HG03439 (cell line): ENCODE data around the gene RTKN2.
"Not testable (repeated sequence)": the region's sequence is repeated elsewhere in the genome, so short reads cannot be mapped to it uniquely, and the experiment has no call there.

Experiments
- ATAC-seq: cut with Tn5 transposase; IDR thresholded peaks from one replicate; pipeline ENCODE4 v1.9.1; 2021; ENCODE audit warnings: mild to moderate bottlenecking, moderate library complexity; ENCODE audit not compliant: unreplicated experiment

The RTKN2 gene

DNA sequence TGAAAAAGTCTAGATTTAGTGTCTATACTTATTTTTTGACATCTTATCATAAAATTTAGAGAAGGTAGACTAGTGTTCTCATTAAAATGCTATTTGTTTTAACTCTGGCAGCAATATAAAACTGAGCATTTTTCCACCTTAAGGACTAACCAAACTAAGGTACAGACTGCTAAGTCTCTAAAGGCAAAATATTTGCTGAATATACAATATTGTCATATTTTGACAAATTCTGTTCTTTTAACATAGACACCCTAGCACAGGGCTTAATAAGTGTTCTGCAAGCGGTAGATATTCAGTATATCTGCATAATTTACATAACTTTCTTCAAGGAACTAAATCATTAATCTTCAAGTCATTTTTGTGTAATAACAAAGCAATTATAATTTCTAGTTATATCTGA, 8.6 kb downstream of the RTKN2 start:
- ATAC-seq: no peak

DNA sequence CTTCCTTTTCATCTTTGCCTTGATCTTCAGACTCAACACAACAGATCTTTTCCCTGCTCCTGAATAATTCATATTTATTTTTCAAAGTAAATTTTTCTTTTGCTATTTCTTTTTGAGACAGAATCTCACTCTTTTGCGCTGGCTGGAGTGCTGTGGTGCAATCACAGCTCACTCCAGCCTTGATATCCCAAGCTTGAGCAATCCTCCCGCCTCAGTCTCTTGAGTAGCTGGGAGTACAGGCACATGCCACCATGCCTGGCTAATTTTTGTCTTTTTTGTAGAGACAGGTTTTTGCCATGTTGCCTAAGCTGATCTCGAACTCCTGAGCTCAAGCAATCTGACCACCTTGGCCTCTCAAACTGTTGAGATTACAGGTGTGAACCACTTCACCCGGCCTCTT, 9.2 kb downstream of the RTKN2 start:
- ATAC-seq: no peak

DNA sequence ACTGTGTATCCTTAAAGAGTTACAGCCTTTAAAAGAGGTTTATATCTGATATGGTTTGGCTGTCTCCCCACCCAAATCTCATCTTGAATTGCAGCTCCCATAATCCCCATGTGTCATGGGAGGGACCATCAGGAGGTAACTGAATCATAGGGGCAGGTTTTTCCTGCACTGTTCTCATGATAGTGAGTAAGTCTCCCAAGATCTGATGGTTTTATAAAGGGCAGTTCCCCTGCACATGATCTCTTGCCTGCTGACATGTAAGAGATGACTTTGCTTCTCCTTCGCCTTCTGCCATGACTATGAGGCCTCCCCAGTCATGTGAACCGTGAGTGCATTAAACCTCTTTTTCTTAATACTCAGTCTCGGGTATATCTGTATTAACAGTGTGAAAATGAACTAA, 9.7 kb downstream of the RTKN2 start:
- no peak for ATAC-seq

DNA sequence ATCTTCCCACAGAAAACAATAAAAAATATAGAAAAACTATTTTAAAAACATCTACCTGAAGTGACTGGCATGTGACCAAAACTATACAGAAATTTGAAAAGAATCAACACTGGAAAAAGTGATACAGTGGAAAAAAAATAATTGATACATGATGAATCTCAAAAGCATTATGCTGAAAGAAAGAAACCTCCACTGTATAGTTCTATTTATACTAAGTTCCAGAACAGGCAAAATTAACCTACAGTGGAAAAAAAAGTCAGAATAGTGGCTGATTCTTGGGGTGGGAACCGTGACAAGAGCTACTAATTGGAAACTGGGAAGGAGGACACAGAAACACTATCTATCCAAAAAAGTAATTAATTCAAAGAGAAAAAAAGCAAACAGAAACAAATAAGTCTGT, 14.9 kb downstream of the RTKN2 start:
- ATAC-seq: no peak

DNA sequence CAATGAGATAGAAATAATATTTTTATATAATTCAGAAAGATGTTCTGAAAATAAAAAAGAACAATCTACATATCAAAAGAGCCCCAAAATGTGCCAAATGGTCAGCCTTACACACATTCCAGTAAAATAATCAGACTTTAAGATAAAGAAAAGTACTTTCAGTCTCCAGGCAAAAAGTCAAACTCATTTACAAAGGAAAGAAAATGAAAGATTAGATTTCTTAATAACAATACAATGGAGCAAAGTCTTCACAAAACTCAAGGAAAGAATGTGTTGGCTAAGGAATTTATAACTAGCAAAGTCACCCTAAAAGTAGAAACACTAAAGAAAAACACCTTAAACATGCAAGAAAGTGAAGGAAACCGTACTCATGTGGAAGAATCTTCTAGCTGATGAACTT, 16.6 kb downstream of the RTKN2 start:
- ATAC-seq: no peak

DNA sequence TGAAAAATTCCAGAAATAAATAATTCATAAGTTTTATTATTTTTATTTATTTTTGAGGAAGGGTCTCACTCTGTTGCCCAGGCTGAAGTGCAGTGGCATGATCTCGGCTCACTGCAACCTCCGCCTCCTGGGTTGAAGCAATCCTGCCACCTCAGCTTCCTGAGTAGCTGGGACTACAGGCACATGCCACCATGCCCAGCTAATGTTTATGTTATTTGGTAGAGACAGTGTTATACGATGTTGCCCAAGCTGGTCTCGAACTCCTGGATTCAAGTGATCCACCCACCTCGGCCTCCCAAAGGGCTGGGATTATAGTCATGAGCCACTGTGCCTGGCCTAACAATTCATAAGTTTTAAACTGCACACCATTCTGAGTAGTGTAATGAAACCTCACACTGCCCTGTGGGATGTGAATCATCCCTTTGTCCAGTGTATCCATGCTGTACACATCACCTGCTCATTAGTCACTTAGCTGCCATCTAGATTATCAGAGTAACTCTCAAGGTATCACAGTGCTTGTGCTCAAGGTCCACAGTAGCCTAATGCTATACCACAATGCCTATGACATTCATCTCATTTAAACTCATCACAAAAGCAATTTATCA, 17.9 kb downstream of the RTKN2 start:
- no peak for ATAC-seq

DNA sequence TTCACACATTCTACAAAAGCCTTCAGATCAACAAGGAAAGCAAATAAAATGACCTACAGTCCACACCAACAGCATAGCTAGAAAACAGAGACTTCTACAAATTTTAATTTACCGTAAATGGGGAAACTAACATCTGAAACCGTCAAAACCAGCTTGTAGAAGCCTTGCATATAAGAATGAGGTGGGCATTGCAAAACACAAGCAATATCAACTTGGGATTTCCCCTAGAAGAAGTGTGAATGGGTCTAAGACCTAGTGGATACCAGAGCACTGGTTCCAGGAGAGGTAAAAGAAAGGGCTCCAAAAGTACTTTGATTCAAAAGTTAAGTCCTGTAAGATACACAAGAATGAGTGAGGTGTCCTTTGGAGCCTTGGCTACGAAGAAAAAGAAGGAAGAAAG, 18.7 kb downstream of the RTKN2 start:
- ATAC-seq: no peak

DNA sequence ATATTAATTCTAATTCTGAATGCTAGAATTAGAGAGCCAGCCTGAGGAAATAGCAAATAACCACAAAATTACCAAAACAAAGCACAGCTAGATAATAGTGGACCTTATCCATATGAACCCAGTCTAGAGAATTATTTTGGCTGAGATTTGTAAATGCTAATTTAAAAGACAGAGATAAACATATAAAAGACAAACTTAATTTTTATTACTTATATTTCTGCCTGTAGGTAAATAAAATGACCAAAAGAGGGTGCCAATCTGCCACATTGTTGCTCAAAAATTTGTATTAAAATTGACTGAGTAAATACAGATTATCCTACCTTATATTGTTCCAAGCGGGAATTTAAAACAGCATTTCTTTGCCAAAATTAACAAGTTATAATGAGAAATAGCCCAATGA, 20.2 kb downstream of the RTKN2 start:
- ATAC-seq: no peak

DNA sequence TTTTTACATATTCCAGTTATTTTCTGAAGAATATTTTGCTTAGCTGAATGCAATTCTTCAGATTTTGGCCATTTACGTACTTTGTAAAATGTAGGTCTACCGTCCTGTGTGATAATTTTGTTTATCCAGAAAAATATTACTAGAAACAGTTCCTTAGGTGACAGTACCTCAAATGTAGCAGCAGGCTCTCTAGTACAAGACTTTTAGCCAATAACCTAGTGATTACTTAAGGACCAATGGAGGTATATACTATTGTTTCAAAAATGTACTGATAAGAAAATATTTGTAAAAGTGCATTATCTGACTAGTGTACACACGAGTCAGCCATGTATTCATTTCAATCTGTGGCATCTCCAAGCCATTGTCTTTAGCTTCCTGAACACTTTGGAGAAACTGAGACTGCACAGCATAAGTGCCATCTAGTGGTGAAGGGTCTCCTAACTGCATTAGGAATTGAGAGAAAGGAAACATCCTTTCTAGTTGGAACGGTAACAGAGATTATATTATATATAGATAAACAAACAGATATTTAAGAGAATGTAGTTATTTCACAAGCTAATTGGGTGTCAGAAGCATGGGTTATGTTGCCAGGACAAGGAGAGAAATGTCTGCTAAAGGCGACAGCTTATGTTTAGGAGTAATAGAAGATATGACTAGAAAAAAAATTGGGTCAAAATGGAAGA, 23.7 kb downstream of the RTKN2 start:
- ATAC-seq: peak; percentile 61

DNA sequence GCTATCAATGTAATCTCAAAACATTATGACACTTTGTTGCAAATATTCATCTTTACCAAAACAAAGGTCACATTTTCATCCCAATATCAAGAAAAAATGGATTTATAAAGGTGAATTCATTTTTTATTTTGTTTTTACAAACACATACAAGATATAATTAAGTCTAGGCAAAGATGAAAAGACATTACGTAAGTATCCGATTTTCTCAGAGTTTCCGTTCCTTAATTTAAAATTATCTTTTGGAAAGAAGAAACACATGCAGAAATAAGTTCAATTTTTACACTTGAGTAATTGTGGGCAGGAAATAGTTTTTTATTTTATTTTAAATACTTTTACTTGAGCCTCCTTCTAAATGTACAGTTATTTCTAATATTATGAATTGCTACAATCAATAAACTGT, 24.6 kb downstream of the RTKN2 start:
- ATAC-seq: no peak

DNA sequence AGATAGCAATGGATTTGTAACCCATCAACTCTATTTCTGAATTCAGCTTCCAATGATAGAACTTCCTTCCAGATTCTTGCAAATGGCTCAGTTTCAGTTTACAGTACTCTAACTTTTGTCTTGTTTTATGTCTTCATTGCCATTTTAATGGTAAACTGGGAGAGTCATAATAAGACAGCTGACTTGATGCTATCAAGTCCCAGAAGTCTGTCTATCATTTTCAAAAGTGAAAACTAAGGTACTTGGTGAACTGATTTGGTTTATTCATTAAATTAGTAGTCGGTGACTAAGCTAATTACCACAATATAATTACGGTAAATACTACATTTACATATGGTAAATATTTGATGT, 25.0 kb downstream of the RTKN2 start:
- ATAC-seq: peak; percentile 24

DNA sequence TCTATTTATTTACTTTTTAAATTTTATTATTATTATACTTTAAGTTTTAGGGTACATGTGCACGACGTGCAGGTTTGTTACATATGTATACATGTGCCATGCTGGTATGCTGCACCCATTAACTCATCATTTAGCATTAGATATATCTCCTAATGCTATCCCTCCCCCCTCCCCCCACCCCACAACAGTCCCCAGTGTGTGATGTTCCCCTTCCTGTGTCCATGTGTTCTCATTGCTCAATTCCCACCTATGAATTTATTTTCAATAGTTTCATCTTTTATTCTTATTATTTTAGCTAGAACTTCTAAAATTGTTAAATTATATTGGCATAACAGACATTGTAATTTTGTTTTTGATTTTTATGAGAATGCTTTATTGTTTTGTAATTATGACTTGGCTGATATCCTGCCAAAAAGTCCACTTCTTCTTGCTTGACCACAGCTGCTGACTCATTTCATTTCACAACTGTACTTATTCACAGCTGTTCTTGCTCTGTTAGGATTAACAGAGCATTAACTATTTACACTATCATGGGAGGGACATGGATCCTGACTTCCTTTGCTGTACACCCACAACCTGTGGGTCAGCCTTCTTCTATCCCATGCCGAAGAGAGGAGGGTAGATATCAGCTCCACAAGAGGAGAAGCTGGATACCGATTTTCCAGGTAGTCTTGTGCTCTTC, 25.5 kb downstream of the RTKN2 start:
- ATAC-seq: peak; percentile 80

DNA sequence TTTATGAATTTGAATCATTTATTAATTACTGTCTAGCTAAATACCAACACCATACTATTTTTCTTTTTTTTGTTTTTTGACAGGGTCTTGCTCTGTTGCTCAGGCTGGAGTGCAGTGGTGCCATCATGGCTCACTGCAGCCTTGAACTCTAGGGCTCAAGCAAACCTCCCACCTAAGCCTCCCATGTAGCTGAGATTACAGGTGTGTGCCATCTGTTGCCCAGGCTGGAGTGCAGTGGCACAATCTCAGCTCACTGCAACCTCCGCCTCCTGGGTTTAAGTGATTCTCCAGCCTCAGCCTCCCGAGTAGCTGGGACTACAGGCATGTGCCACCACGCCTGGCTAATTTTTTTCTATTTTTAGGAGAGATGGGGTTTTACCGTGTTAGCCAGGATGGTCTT, 27.1 kb downstream of the RTKN2 start:
- not testable (repeated sequence) for ATAC-seq

DNA sequence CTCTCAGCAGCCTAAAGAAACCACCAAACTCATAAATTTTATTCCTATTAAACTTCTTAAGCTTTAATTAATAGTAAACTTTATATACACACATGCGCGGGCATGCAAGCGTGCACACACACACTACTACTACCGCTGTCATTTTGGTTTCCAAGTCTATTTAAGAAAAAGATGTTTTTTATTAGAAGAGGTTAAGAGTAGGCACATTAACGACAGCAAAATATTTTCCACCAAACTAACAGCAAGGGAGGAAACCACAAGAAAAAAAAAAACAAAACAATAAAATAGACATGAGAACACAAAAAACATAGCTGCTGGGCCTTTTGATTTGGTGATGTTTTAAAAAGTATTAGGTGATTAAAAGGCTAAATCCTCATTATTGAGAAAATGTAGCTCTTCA, 28.6 kb downstream of the RTKN2 start:
- no peak for ATAC-seq

DNA sequence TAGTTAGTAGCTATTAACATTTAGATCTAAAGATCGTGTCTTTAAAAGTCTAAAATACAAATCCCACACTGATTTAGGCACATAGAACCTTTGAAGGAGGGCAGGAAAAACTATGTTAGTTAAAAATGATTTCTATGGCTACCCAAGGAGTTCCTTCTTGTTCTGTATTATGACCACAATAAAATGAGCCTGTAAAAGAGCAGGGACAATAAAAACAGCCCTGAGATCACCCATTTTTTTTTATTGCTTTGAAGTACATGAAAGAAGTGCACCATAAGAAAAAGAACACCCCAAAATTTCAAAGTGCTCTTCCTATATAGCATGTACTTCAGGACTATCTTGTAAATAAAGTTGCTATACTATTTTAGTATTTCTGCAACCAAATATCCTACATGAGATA, 29.8 kb downstream of the RTKN2 start:
- ATAC-seq: no peak

DNA sequence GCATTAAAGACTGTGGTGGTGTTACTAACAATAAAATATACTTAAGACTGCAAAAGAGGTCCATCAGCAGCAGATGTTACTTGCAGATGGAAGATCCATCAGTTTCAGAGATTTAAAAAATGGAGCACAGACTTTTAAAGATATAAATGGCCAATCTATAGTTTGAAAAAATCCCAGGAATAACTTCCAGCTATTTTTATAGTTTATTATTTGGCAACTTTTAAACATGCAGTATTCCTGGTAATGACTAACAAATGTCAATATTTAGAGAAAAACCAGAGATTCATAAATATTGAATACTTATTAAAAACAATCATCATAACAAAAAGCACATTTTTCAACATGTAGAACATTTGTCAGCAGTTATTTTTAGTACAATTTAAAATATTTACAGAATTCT, 30.7 kb downstream of the RTKN2 start:
- ATAC-seq: no peak

DNA sequence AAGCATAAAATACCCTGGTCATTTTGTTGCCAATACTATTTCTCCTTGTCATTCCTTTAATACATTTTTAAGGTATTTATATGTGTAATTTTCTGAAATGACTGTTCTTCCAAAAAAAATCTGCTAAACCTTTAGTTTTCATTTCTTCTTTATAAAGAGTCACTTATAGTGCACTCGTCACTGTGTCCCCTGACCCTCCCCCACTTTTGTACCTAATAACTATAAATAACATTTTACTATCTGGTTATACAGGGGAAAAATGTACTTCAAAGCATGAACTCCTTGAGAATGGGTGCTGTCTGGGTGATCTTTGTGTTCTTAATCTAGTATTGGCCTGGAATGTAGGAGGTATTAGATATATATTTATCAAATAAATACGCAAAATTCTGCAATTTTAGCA, 31.1 kb downstream of the RTKN2 start:
- ATAC-seq: no peak

DNA sequence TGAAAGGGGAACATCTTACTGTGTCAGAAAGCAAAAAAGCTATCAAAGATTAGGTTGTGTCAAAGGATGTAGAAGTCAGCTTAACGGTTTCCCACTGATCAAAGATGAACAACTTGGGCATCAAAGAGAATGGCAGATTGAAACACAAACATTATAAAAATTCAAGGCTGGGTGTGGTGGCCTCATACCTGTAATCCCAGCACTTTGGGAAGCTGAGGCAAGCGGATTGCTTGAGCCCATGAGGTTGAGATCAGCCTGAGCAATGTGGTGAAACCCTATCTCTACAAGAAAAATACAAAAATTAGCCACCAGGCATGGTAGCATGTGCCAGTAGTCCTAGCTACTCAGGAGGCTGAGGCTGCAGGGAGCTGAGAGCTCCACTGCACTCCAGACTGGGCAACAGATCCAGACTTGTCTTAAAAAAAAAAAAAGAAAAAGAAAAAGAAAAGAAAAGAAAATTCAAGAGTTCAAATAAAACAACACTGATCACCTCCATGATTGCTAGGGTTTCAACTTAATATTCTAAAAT, 34.5 kb downstream of the RTKN2 start:
- ATAC-seq: no peak

DNA sequence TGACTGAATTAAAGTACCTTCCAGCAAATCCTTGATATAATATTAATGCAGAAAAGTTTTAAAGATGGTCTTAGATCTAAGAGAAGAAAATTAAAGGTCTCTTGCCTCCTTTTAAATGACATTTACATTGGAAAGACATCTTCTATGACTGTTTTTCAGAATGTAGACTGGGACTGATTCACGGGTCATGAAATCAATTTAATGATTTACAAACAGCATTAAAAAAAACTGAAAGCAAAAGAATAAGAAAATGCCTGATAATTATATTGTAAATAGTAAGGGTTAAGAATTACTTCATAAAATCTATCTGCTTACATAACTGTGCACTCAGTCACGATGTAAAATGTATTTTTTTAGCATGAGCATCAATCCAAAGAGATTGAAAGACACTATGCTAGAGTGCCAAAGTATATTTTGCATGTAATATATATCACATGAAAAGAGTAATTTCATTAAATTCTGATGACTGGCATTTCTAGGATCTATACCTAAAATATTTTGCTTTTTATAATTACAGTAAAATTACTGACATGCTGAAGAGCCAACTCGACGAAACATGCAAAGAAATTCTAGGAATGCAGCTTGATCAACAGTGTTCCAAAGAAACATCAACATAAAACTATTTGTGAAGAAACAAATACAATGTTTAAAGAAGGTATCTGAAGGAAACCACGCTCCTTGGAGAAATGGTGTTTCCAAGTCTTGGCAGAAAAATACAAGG, 35.1 kb downstream of the RTKN2 start:
- no peak for ATAC-seq

DNA sequence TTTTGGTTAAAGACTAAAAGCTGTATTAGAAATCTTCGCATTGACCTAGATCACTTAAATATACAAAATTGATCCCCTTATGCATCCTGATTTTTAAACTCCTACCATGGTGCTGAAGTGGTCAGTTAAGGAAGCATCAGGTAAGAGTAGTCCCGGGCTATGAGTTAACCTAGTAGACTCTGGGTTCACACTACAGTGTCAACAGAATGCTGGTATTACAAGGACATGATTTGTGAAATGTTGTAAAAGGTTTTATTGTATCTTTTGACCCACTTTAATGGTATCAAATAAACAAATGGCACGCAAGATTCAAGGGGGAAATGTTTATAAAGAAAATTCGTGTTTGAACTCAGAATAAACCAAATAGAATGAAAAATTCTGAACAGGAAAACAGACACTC, 36.8 kb downstream of the RTKN2 start:
- ATAC-seq: no peak

DNA sequence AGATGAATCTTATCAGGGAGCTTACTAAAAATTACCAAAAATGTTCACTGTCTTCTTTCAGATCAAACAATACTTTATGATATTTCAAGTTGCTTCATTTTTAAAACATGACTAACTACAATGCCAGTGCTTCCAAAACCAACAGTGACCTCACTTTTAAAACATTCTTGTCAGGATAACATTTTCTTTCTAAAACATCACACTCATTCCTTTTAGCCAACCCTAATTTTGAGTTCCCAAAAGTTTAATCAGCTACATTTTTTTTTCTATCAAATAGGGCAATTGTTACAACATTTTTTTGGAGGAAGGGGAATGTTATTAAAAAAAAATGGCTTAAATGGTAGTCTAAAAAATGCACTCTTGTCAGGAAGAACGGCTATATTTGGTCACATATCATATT, 37.3 kb downstream of the RTKN2 start:
- ATAC-seq: no peak
